Neural progenitor cell (in vitro differentiated cells): ENCODE measurements around the gene MYOG.

ENCODE experiments used
- CTCF ChIP-seq: fragments of 200-600 bp; sonication (generic); IDR thresholded peaks from 2 replicates; pipeline ENCODE4 v1.5.1; 2017; ENCODE audit warnings: antibody characterized with exemption, mild to moderate bottlenecking
- EZH2 ChIP-seq: fragments of 200-600 bp; sonication (generic); IDR thresholded peaks from 2 replicates; pipeline ENCODE4 v1.6.1; 2017; ENCODE audit warnings: antibody characterized with exemption, mild to moderate bottlenecking, moderate library complexity
- EZH2phosphoT487 ChIP-seq: fragments of 200-600 bp; sonication (generic); IDR thresholded peaks from 2 replicates; pipeline ENCODE4 v1.6.1; 2017; ENCODE audit warnings: antibody characterized with exemption

DNA sequence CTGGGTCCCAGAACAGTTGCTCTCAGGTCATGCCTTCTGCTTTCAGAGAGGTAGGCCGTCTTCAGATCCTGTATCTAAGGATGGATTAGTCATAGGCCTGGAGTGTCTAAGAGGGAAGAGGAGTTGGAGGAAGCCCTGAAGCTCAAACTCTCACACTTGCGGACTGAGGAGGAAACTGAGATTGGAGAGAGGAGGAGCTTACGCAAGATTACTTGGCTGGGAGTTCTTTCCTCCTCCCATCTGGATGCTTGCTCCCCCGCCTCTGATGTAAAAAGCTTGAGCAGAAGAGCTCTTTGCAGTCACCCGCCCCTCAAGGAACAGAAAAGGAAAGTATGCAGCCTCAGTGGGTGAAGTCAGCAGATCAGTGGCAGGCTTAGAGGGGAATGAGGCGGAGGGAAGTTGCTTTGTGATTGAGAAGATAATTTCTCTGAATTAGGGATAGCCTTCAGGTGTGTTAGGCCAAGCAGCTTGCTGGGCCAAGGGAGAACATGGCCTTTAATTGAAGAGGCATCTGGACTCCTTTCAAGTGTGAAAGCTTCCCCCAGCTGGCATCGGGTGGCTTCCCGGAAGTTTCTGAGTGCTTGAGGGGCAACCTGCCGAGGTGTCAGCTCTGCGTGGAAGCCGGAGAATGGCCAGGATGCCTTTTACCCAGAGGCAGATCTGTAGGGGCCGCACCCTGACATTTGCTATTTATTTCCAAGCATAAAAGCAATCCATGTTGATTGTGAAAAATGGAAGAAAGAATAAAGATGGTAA is 48.3 kb upstream of the MYOG start:
- TF ChIP-seq CTCF (no peak), EZH2phosphoT487 (no peak), EZH2 (no peak)
